ENCODE measurements around the gene BLCAP. TPM values are rescaled to one million over a fixed set of nuclear protein-coding genes. Genes with fewer than 3 reads are reported as not detected.

The BLCAP gene
- polyA plus RNA-seq, 3 donors: 79.0 to 92.9 (median 81.9) TPM

GRCh38 chr20:37522260-37523011 is 5.2 kb downstream of the BLCAP start:
- DNase-seq (ENCODE audit: extremely low read depth in 1 of 11, low read depth in 9 of 11, low spot score in 4 of 11): no peak

GRCh38 chr20:37521061-37521771 is 6.5 kb downstream of the BLCAP start, which contains the start of gene NNAT:
Gene NNAT, plus strand, starts transcription at chr20:37521250. Its CDS starts 82 bp downstream, at chr20:37521332.
- no peak for DNase-seq (ENCODE audit: extremely low read depth in 1 of 11, low read depth in 9 of 11, low spot score in 4 of 11)

GRCh38 chr20:37520419-37520955 is 7.2 kb downstream of the BLCAP start:
- DNase-seq (ENCODE audit: extremely low read depth in 1 of 11, low read depth in 9 of 11, low spot score in 4 of 11): no peak

- no peak for DNase-seq (ENCODE audit: extremely low read depth in 1 of 11, low read depth in 9 of 11, low spot score in 4 of 11)
Observed at GRCh38 chr20:37519508-37520418, 7.9 kb downstream of the BLCAP start.

- DNase-seq (ENCODE audit: extremely low read depth in 1 of 11, low read depth in 9 of 11, low spot score in 4 of 11): no peak
Observed at GRCh38 chr20:37518606-37519507, 8.8 kb downstream of the BLCAP start.

DNA sequence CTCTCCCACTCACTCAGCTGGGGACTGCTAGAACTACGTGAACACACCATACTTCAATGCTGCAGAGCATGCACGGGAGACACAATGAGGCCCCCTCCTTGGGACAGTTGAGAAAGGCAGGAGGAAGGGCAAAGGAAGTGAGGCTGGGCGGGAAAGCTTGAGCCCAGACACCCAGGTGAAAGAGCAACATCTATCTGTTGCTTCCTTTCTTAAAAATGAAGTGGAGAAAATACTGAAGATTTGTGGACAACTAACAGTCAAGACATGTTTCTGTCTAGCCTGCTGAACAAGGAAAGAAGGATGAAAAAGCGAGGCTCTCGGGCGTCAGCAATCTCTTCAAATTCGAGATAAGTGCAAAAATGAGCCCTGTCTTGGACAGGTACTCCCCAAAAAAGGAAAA is 9.6 kb downstream of the BLCAP start:
- no peak for DNase-seq (ENCODE audit: extremely low read depth in 1 of 11, low read depth in 9 of 11, low spot score in 4 of 11)

- DNase-seq (ENCODE audit: extremely low read depth in 1 of 11, low read depth in 9 of 11, low spot score in 4 of 11): peak in 1 of 11 donors; percentile 38
Observed at GRCh38 chr20:37516811-37517750, 10.6 kb downstream of the BLCAP start.

DNA sequence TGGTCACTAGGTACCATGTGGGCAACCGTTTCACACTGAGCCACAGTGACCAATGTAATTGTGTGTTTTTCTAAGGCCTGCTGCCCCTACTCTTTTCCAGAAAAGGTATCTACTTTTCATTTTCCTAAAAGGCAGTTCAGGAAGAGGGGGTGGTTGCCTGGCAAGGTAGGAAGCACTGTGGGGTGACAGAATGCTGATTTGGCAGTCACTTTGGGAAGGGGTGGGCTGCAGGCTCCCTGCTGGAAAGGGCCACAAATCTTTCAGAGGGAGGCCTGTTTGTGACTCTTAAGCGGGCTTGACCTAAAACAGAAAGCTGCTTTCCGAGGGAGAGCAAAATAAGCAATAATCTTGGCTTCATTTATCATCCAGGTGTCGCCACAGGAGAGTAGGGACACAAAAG is 11.8 kb downstream of the BLCAP start:
- DNase-seq (ENCODE audit: extremely low read depth in 1 of 11, low read depth in 9 of 11, low spot score in 4 of 11): no peak

GRCh38 chr20:37513779-37514359 is 13.8 kb downstream of the BLCAP start:
- no peak for DNase-seq (ENCODE audit: extremely low read depth in 1 of 11, low read depth in 9 of 11, low spot score in 4 of 11)

DNA sequence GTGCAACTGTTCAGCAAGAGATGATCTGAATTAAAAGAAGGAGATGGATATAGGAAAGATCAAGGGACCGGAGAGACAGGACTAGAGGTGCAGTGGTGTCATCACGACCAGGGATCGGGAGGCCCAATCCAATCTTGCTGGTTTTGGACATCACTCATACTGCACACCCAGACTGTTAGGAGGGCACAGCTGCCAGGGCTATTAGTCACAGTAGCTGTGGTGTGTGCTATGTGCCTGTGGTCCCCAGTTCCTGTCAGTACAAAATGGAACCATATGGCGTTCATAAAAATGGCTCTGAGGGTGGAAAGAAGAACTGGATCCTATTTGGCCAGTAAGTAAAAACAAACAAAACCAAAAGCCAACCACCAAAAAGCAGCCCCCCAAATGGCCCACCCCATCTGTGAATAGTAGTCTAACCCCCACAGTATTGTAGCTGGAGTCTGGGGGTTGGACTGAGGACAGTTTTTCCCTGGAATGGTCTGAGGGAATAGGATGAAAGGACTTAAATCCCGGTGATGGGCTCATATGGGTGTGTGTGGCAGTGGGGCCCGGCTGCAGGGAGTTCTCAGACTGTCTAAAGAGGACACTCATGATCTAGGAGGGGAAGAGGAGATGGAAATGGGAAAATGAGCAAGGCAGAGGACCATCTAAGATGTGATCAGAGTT is 15.9 kb downstream of the BLCAP start:
- DNase-seq (ENCODE audit: extremely low read depth in 1 of 11, low read depth in 9 of 11, low spot score in 4 of 11): no peak

- no peak for DNase-seq (ENCODE audit: extremely low read depth in 1 of 11, low read depth in 9 of 11, low spot score in 4 of 11)
Observed at GRCh38 chr20:37510226-37510625, 17.4 kb downstream of the BLCAP start.

GRCh38 chr20:37506152-37506725 is 21.4 kb downstream of the BLCAP start:
- DNase-seq (ENCODE audit: extremely low read depth in 1 of 11, low read depth in 9 of 11, low spot score in 4 of 11): no peak

GRCh38 chr20:37505263-37506151 is 22.2 kb downstream of the BLCAP start:
- no peak for DNase-seq (ENCODE audit: extremely low read depth in 1 of 11, low read depth in 9 of 11, low spot score in 4 of 11)

- no peak for DNase-seq (ENCODE audit: extremely low read depth in 1 of 11, low read depth in 9 of 11, low spot score in 4 of 11)
Observed at GRCh38 chr20:37504404-37505096, 23.1 kb downstream of the BLCAP start.
